Fibroblast of mammary gland (primary cell): ENCODE measurements around the gene SOD3.

Source experiments
- DNase-seq: peaks from one replicate; pipeline ENCODE4 v3.0.0-alpha.2; 2010; ENCODE audit warnings: low read depth
- H3K4me3 ChIP-seq: 2 replicates; pipeline ENCODE4 v1.5.1; 2011; ENCODE audit warnings: low read depth, mild to moderate bottlenecking, low read length, moderate library complexity; ENCODE audit not compliant: control insufficient read depth
- CTCF ChIP-seq: conservative IDR thresholded peaks from 2 replicates; pipeline ENCODE4 v1.5.1; 2011; ENCODE audit warnings: low read depth, low read length, inconsistent platforms; ENCODE audit not compliant: control insufficient read depth, insufficient read depth

Gene SOD3

DNA sequence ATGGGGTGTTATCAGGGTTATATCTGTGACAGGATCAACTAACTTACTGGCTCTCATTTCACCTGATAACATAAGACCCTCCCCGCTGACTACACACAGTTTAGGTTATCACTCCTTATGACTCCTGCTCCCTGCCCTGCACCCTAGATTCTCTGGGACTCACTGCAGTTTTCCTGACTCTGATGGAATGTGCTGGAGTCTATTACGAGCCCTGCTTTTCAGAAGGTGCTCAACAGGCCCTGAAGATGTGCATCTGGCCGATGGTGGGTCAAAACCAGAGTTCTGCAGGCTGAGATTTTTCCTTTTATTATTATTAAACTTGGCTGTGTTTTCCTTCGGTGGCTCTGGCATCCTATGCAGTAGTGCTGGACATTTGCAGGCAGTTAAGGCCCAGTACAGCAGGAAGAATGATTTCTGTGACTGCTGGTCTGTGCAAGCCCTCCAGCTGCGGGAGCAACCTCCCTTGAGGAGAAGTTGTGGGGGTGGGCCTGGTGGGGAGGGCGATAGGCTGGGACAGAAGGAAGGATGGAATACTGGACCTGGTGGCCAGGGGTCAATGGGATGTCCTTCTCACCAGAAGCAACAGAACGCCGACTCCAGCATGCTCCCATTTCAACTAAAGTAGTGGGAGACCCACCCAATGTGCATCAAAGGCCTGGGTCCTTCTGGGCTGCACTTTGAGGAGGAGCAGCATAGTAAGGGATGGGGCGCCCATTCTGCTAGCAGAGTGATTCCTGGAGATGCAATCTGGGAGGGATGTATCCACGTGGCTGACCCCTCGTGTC is 11.0 kb downstream of the SOD3 start:
- TF ChIP-seq CTCF = no peak
- H3K4me3 ChIP-seq = no peak overlapping the region
- no peak for DNase-seq

DNA sequence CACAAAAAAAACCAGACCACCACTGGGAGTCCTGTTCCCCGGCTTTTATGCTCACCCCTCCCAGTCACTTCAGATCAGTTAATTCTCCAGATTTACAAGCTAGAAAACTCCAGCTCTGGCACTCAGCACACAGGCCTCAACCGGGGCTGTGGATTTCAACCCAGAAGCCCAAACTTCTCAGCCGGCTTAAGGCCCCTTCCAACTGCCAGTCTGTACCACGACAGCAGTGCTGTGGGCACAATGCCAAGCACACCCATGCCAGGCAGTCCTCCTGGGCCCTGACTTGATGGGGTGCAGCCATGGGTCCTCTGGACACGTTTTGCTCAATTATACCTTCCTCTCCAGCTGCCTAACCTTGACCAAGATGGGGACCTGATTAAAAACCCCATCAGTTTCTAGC is 12.2 kb downstream of the SOD3 start:
- DNase-seq = no peak

GRCh38 chr4:24808261-24808660 is 12.9 kb downstream of the SOD3 start:
- no peak for DNase-seq
- H3K4me3 ChIP-seq = no peak overlapping the region
- TF ChIP-seq CTCF = no peak

More for the DNA sequence above, 12.2 kb downstream of the SOD3 start:
- no peak for TF ChIP-seq CTCF
- no peak overlapping the region for H3K4me3 ChIP-seq

DNA sequence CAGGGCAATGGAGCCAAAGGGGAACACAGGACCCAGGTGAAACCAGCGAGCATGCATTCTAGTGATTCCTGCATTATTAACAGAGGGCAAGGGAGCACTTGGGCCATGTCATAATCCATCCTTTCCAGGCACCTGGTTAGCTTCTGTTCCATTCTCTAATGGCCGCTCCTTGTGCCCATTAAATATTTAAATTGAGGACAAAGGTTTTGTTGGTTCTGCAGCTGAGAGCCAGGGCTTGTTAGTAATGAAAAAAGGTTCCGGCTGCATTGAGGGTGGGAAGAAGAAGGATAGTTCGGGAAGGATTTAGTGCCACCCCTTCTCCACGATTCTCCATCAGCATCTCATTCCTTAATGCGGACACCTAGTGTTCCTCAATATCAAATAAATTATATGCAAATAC is 13.6 kb downstream of the SOD3 start:
- TF ChIP-seq CTCF = no peak
- DNase-seq = no peak
- H3K4me3 ChIP-seq = no peak overlapping the region

DNA sequence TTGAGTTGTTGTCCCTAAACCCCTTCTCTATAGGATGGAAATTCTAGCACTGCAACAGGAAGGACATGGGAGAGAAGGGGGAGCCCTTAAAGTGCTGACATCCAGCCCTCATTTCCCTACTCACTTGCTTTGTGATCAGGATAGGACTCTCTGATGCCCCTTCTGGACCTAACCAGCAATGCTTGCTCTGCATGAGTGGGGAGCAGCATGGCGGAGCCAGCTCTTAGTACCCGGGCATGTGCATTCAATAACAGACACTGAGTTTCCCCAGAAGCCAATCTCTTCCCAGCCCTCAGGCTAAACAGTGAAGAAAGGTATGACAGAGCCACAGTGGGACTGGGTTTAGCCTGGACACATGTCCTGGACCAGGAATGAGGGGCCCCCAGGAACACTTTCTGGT is 14.0 kb downstream of the SOD3 start:
- TF ChIP-seq CTCF = peak; percentile 18

GRCh38 chr4:24809815-24810405 is 14.5 kb downstream of the SOD3 start:
- no peak overlapping the region for H3K4me3 ChIP-seq
- peak; percentile 30 for DNase-seq
- no peak for TF ChIP-seq CTCF

More for the DNA sequence above, 14.0 kb downstream of the SOD3 start:
- no peak for DNase-seq
- H3K4me3 ChIP-seq = no peak overlapping the region
